BLaER1 (cell line): ENCODE measurements around the gene MEIS2.

Experiments
- H3K27ac ChIP-seq: shearing (Covaris generic); formaldehyde crosslinking; 2 replicates; pipeline ENCODE4 v1.8.1; 2022
- H3K27me3 ChIP-seq: shearing (Covaris generic); formaldehyde crosslinking; 2 replicates; pipeline ENCODE4 v1.8.1; 2022
- H3K36me3 ChIP-seq: shearing (Covaris generic); formaldehyde crosslinking; 2 replicates; pipeline ENCODE4 v1.8.1; 2022
- H3K4me1 ChIP-seq: shearing (Covaris generic); formaldehyde crosslinking; 2 replicates; pipeline ENCODE4 v1.8.1; 2022
- H3K4me2 ChIP-seq: shearing (Covaris generic); formaldehyde crosslinking; 2 replicates; pipeline ENCODE4 v1.8.1; 2022
- H3K4me3 ChIP-seq: shearing (Covaris generic); formaldehyde crosslinking; 2 replicates; pipeline ENCODE4 v1.8.1; 2022
- H3K9ac ChIP-seq: shearing (Covaris generic); formaldehyde crosslinking; 2 replicates; pipeline ENCODE4 v1.8.1; 2022
- H3K9me3 ChIP-seq: shearing (Covaris generic); formaldehyde crosslinking; 2 replicates; pipeline ENCODE4 v1.8.1; 2022
- H4K20me1 ChIP-seq: shearing (Covaris generic); formaldehyde crosslinking; 2 replicates; pipeline ENCODE4 v1.8.1; 2022
- Cebpa-rat ChIP-seq: shearing (Covaris generic); IDR thresholded peaks from 2 replicates; pipeline ENCODE4 v1.8.1; 2022

MEIS2 gene

DNA sequence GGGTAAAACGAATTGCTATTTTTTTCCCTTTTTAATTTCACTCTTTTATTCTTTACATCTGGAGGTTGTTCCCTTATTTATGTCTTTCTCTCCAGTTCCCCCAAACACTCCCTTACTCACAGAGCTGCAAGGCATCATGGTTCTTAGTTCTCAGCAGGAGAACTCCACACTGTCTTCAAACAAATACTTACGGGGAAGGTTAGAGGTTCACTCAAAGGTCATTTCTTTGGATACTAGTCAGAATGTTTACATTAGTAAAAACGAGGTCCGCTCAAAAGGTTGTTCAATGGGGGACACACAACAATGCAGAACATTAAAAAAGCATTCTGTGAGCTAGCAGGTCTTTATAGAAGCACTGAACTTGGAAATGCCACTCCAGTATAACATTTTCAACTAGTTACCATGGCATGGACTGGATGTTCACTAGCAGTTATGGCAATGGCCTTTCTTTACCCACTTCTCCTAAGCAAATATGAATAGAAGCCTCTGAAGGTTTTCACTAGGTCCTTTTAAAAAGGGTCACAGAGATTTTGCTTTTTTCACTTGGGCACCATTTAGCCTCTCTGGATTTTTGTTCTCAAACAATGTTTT is 201.7 kb downstream of the MEIS2 start:
- Histone ChIP-seq H3K27me3 (no peaks in the 10 kb centered on the region), H3K4me3 (no peak overlapping the region), H3K4me1 (no peaks in the 10 kb centered on the region), H4K20me1 (no peaks in the 10 kb centered on the region), H3K9me3 (no peaks in the 10 kb centered on the region), H3K4me2 (no peak overlapping the region), H3K36me3 (no peaks in the 10 kb centered on the region), H3K9ac (no peak overlapping the region), H3K27ac (no peak overlapping the region)
- TF ChIP-seq Cebpa-rat: no peak

- H3K9ac ChIP-seq: no peak overlapping the region
Measured at GRCh38 chr15:36897834-36898233, 202.5 kb downstream of the MEIS2 start.

DNA sequence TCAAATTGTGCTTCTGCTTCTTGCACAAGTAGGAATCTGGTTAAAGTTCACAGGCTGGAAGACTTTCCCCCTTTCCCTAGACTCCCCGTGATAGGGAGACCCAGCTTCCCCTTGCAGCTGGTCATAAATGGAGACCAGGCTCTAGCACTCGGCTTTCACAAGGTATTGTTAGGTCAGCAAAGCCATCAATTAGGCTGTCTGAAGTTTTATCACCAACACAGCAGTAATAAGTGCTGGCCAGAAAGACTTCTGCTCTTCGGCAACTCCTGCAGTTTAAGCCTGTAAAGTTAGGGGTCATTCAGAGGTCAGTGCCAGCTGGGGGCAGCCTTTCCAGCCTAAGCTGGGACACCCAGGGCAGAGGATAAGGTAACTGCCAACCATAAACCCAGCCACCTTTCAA is 203.4 kb downstream of the MEIS2 start:
- Histone ChIP-seq H3K4me2 (no peak overlapping the region), H3K36me3 (no peaks in the 10 kb centered on the region), H3K4me1 (no peaks in the 10 kb centered on the region), H3K27ac (no peak overlapping the region), H4K20me1 (no peaks in the 10 kb centered on the region), H3K9me3 (no peaks in the 10 kb centered on the region), H3K27me3 (no peaks in the 10 kb centered on the region), H3K9ac (no peak overlapping the region), H3K4me3 (no peak overlapping the region)
- no peak for TF ChIP-seq Cebpa-rat

More at GRCh38 chr15:36897834-36898233, 202.5 kb downstream of the MEIS2 start:
- no peak overlapping the region for H3K27ac ChIP-seq
- no peaks in the 10 kb centered on the region for H3K27me3 ChIP-seq
- no peaks in the 10 kb centered on the region for H3K9me3 ChIP-seq
- TF ChIP-seq Cebpa-rat: no peak
- no peak overlapping the region for H3K4me2 ChIP-seq
- H3K4me3 ChIP-seq: no peak overlapping the region
- no peaks in the 10 kb centered on the region for H3K4me1 ChIP-seq
- H3K36me3 ChIP-seq: no peaks in the 10 kb centered on the region
- H4K20me1 ChIP-seq: no peaks in the 10 kb centered on the region

DNA sequence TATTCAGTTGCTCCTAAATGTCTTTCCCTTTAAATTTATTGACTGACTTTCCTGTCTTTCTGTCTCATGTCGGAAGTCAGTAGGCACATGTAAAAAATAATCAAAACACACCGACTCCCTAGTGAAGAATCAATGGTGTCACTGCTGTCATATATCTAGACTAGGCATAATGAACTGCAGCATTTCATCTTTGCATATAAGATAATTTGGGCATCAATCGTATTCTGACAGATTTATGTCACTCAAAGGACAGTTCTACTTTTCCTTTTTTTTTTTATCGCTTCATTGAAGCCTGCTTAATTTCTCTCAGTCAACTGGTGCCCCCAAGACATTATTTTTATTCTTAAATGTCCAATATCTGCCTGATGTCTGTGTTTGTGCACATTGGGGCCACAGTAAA is 206.3 kb downstream of the MEIS2 start:
- Histone ChIP-seq H3K27ac (no peak overlapping the region), H3K27me3 (no peaks in the 10 kb centered on the region)
- no peak for TF ChIP-seq Cebpa-rat

DNA sequence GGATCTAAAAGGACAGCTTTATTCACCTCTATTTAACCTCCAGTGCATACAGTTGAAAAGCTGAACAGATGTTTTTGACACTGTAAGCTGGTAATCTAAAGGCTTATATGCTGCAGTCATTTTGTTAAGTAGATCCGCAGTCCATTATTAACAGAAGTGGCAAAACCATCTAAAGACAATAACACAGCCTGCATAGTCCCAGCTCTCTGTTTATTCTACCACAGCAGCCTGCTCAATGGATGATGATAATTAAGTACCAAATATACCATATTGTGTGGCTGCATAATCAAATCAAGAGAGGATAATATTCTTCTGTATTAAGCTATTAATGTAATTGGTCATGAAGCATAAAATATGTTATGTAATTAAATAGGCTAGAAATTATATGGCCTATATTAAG is 207.1 kb downstream of the MEIS2 start:
- no peak overlapping the region for H3K4me3 ChIP-seq
- H3K27ac ChIP-seq: no peak overlapping the region
- no peak overlapping the region for H3K9ac ChIP-seq
- H3K9me3 ChIP-seq: peaks cover 6% of the 10 kb centered on the region
- no peaks in the 10 kb centered on the region for H3K4me1 ChIP-seq
- no peaks in the 10 kb centered on the region for H4K20me1 ChIP-seq
- H3K27me3 ChIP-seq: peaks cover 4% of the 10 kb centered on the region; the same call in 1 of the 2 replicates
- H3K36me3 ChIP-seq: no peaks in the 10 kb centered on the region
- no peak overlapping the region for H3K4me2 ChIP-seq
- TF ChIP-seq Cebpa-rat: no peak

More for the DNA sequence above, 206.3 kb downstream of the MEIS2 start:
- Histone ChIP-seq H3K9me3 (no peaks in the 10 kb centered on the region), H3K4me2 (no peak overlapping the region), H4K20me1 (no peaks in the 10 kb centered on the region), H3K9ac (no peak overlapping the region), H3K36me3 (no peaks in the 10 kb centered on the region), H3K4me3 (no peak overlapping the region), H3K4me1 (no peaks in the 10 kb centered on the region)

GRCh38 chr15:36888011-36888992 is 212.0 kb downstream of the MEIS2 start:
- Histone ChIP-seq H3K36me3 (no peaks in the 10 kb centered on the region), H4K20me1 (no peaks in the 10 kb centered on the region), H3K4me3 (no peak overlapping the region), H3K9me3 (peaks cover 18% of the 10 kb centered on the region), H3K9ac (no peak overlapping the region), H3K4me1 (no peaks in the 10 kb centered on the region), H3K27me3 (peaks cover 24% of the 10 kb centered on the region), H3K4me2 (no peak overlapping the region), H3K27ac (no peak overlapping the region)
- TF ChIP-seq Cebpa-rat: no peak

DNA sequence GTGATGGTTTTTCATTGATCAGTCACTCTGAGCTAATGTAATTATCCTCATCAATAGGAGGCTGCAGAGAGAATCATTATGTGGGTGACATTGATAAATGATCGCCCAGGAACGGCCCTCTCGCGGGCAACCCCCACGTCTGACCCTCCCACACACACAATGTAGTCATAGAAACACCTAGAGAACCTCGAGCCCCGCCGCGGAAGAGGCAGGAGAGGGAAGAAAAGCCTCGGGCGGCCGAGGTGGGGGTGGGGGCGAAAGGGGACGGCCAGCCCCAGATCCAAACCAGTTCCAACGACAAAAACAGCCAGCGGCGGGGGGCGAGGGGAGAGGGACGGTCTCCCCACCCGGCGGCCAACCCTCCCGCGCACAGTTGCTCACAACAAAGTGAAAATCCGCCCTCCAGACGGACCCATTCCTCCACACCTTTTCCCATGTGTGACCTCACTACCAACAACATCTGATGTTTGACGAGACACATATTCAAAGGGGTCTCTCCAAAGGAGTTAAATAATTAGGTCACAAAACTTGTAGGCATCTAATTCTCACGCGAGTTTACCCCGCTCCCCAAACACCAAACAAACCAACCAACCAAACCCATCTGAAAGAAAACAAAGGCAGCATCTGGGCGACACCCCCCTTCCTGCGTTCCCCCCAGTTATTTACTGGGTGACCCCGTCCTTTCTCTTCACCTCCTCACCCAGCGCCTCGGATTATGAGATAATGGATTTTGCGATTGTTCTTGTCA is 213.0 kb downstream of the MEIS2 start:
- H3K27me3 ChIP-seq: peaks cover 28% of the 10 kb centered on the region
- H3K4me2 ChIP-seq: no peak overlapping the region
- no peaks in the 10 kb centered on the region for H4K20me1 ChIP-seq
- no peak overlapping the region for H3K4me3 ChIP-seq
- H3K36me3 ChIP-seq: no peaks in the 10 kb centered on the region
- TF ChIP-seq Cebpa-rat: no peak
- peaks cover 22% of the 10 kb centered on the region for H3K9me3 ChIP-seq
- H3K4me1 ChIP-seq: no peaks in the 10 kb centered on the region
- no peak overlapping the region for H3K9ac ChIP-seq
- H3K27ac ChIP-seq: no peak overlapping the region

DNA sequence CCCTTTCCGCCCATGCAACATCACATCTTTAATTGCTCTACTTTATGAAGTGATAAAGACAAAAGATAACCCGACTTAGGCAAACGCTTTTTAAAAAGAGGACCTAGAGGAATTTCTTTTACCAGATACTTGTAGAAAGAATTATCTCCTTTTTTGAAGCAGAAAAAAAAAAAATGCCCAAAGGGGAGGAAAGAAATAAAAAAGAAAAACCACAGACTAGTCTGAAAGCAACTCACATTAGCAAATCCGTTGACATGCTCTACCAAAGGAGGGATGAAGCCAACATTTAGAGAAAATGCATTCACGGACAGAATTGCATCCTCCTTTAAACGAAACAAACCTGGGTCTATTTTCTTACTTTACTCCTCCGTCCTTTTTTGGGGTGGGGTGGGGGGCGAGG is 213.6 kb downstream of the MEIS2 start:
- H4K20me1 ChIP-seq: no peaks in the 10 kb centered on the region
- H3K9ac ChIP-seq: no peak overlapping the region
- H3K36me3 ChIP-seq: no peaks in the 10 kb centered on the region
- no peaks in the 10 kb centered on the region for H3K4me1 ChIP-seq
- peaks cover 25% of the 10 kb centered on the region for H3K9me3 ChIP-seq
- peaks cover 31% of the 10 kb centered on the region for H3K27me3 ChIP-seq
- H3K4me2 ChIP-seq: no peak overlapping the region
- no peak overlapping the region for H3K27ac ChIP-seq
- no peak for TF ChIP-seq Cebpa-rat
- H3K4me3 ChIP-seq: no peak overlapping the region

DNA sequence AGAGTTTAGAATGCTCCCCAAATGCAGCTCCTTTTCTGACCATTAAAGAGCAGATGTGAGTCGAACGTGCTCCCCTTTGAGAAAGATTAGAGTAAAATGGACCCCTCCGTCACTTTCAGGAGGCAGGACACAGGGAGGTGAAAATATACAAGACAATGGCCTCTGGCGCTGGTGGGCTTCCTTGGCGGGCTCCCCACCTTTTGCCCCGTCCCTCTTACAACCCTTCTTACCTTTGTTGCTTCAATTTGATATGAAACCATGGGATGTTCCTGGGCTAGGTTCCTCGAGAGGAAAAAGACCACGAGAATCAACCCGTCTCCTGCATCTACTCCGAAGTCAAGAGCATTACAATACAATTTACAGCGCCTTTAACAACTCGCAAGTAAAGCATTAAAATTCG is 214.2 kb downstream of the MEIS2 start:
- Histone ChIP-seq H3K4me2 (no peak overlapping the region), H3K9me3 (peaks cover 25% of the 10 kb centered on the region), H3K4me1 (no peaks in the 10 kb centered on the region), H3K27ac (no peak overlapping the region), H3K27me3 (peaks cover 31% of the 10 kb centered on the region), H3K4me3 (no peak overlapping the region), H3K36me3 (no peaks in the 10 kb centered on the region), H4K20me1 (no peaks in the 10 kb centered on the region), H3K9ac (no peak overlapping the region)
- TF ChIP-seq Cebpa-rat: no peak
